Esophagus squamous epithelium (tissue), 5 donors: ENCODE measurements around the gene A1BG. TPM values are rescaled to one million over a fixed set of nuclear protein-coding genes. Genes with fewer than 3 reads are reported as not detected.

Experiments used
- DNase-seq: peaks from one replicate; lab custom pipeline; 2025; lab: John Stamatoyannopoulos, UW
- H3K27ac ChIP-seq, 4 donors: fragments of 200-600 bp; sonication (generic); one replicate each; pipeline ENCODE4 v1.5.1; 2016 to 2019; ENCODE audit warnings: mild to moderate bottlenecking in 1 of 4
- H3K27me3 ChIP-seq, 4 donors: fragments of 200-600 bp; sonication (generic); 1 replicate in 3 of 4; 2 replicates in 1 of 4; pipeline versions ENCODE4 v1.5.1 to v1.6.0; 2017 to 2021; ENCODE audit warnings: antibody characterized with exemption in 1 of 4
- H3K36me3 ChIP-seq, 3 donors: fragments of 200-600 bp; sonication (generic); one replicate each; pipeline ENCODE4 v1.5.1; 2016 to 2019
- H3K4me1 ChIP-seq, 3 donors: fragments of 200-600 bp; sonication (generic); one replicate each; pipeline ENCODE4 v1.5.1; 2017 to 2019
- H3K4me3 ChIP-seq, 4 donors: fragments of 200-600 bp; sonication (generic); 1 replicate in 3 of 4; 2 replicates in 1 of 4; pipeline ENCODE4 v1.5.1; 2016 to 2019; ENCODE audit warnings: mild to moderate bottlenecking in 2 of 4, moderate library complexity in 1 of 4
- H3K9me3 ChIP-seq, 3 donors: fragments of 200-600 bp; sonication (generic); one replicate each; pipeline ENCODE4 v1.5.1; 2016 to 2019
- POLR2A ChIP-seq, 4 donors: fragments of 450-650 bp; IDR thresholded peaks; one replicate each; pipeline ENCODE4 v1.6.1; 2017; ENCODE audit warnings: antibody characterized with exemption in 4 of 4, mild to moderate bottlenecking in 4 of 4, moderate library complexity in 3 of 4
- WGBS, 2 donors: methylation state at CpG; one replicate each; pipeline ENCODE4 v1.1.5; 2018; 5-methylcytosine and 5-hydroxymethylcytosine counted together
- intact Hi-C: fragments of 100-400 bp; cut with DNase I; formaldehyde crosslinking; loops from one replicate; pipeline ENCODE4 v1.15.0; 2022
- total RNA-seq, 4 donors: library from RNA; depleted of rRNA; stranded (reverse); fragments of >200 nt; gene quantifications; one replicate each; pipeline ENCODE4 v1.1.0, GENCODE V29; 2016
- TF ChIP-seq, protein P1 (sequence below), 6 experiments: fragments of 450-650 bp in 4 of 6; fragments of 200-600 bp in 2 of 6; sonication (generic) in 2 of 6; IDR thresholded peaks; one replicate each; pipeline ENCODE4 v1.5.1; 2016 to 2019; ENCODE audit warnings: antibody characterized with exemption in 6 of 6, mild to moderate bottlenecking in 4 of 6, moderate library complexity in 4 of 6
- donor health status: DM: yes; HTN: yes; CAD: no.

The A1BG gene
- total RNA-seq, 4 donors from 2014 or later, result 1.1 to 25.1 (median 13.9) TPM; not detected in 1

DNA sequence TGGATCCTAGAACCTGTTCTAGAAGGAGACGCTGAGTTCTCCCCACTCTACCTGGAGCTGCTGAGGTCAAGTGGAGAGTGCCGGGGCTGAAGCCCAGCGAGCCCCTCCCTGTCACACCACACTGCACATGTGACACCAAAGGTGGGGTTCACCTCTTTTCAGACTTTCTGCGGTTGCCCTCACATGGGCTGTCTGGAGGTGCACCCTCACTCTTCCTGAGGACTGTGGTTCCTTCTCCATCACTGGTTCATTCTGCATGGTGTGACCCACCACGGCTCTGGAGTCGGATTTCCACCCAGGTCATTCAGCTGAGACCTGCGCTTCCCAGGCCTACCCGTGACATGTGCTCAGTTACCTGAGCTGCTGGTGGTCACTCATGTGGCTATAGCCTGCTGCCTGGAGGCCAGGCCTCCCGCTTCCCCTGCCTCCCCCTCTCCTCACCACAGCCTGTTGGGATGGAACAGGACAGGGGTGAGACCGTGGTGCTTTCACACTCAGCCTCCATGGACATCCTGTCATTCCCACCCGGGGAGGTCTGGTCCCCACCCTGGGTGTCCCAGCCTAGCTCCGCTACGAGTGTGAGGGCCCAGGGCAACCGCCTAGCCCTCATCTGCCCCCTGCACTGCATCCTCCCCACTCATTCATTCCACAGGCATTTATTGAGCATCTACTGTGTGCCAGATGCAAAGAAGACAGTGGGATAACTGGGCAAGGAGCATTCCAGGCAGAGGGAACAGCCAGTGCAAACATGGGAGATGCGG lies 605 bp upstream of the A1BG start:
- Histone ChIP-seq H3K9me3 (peaks cover 0 to 10% (median 0%) of the 10 kb centered on the region in 3 donors), H3K27ac (no peak overlapping the region), H3K36me3 (peaks cover 0 to 6% (median 0%) of the 10 kb centered on the region in 3 donors), H3K4me1 (peaks cover 13 to 44% (median 13%) of the 10 kb centered on the region in 3 donors), H3K4me3 (no peak overlapping the region), H3K27me3 (peaks cover 0 to 55% (median 0%) of the 10 kb centered on the region in 4 donors)
- TF ChIP-seq POLR2A (IDR thresholded peaks at IDR 0.05), result no peak
- TF ChIP-seq, protein P1, sequence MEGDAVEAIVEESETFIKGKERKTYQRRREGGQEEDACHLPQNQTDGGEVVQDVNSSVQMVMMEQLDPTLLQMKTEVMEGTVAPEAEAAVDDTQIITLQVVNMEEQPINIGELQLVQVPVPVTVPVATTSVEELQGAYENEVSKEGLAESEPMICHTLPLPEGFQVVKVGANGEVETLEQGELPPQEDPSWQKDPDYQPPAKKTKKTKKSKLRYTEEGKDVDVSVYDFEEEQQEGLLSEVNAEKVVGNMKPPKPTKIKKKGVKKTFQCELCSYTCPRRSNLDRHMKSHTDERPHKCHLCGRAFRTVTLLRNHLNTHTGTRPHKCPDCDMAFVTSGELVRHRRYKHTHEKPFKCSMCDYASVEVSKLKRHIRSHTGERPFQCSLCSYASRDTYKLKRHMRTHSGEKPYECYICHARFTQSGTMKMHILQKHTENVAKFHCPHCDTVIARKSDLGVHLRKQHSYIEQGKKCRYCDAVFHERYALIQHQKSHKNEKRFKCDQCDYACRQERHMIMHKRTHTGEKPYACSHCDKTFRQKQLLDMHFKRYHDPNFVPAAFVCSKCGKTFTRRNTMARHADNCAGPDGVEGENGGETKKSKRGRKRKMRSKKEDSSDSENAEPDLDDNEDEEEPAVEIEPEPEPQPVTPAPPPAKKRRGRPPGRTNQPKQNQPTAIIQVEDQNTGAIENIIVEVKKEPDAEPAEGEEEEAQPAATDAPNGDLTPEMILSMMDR (IDR thresholded peaks at IDR 0.05), result no peak
- intact Hi-C loops, result no loop called here
- no peak for DNase-seq
- WGBS, 2 donors, result 76 to 90% methylated on average over 4 to 8 of the region's 15 CpGs

DNA sequence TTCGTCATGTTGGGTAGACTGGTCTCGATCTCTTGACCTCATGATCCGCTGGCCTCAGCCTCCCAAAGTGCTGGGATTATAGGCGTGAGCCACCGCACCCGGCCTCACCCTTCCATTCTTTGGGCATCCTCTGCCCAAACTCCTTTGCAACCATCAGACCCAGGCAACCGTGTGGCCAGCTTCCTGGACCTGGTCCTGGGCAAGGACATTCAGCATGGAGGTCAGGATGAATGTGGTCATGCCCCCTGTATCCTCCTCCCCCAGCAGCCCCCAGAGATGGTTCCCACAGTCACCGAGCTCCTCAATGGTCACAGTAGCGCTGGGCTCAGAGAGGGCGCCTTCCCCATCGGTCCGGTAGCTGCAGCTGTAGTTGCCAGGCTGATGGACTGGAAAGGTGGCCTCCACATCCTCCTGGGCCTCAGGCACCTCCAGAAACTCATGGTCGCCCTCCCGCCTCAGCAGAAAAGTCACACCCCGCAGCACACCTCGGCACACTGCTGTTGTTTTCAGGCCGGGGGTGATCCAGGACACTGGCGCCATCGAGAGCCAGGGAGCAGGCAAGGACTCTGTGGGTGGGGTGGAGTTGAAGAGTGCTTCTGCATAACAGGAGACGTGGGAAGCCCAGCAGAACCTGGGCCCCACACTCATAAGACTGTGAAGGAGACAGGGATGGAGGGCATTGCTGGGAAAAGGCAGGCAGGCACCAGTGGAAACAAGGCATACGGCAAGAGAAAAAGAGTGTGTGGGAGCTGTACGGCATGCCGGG lies 1.1 kb downstream of the A1BG start:
- no peak for TF ChIP-seq POLR2A (IDR thresholded peaks at IDR 0.05)
- TF ChIP-seq, protein P1 (IDR thresholded peaks at IDR 0.05), result no peak
- no peak for DNase-seq
- 64 to 86% methylated on average over 8 to 10 of the region's 23 CpGs for WGBS, 2 donors
- Histone ChIP-seq H3K4me3 (no peak overlapping the region), H3K4me1 (peaks cover 10 to 55% (median 25%) of the 10 kb centered on the region in 3 donors), H3K36me3 (peaks cover 0 to 6% (median 0%) of the 10 kb centered on the region in 3 donors), H3K27ac (no peak overlapping the region), H3K9me3 (peaks cover 0 to 9% (median 0%) of the 10 kb centered on the region in 3 donors), H3K27me3 (peaks cover 0 to 64% (median 0%) of the 10 kb centered on the region in 4 donors)
- intact Hi-C loops, result no loop called here

DNA sequence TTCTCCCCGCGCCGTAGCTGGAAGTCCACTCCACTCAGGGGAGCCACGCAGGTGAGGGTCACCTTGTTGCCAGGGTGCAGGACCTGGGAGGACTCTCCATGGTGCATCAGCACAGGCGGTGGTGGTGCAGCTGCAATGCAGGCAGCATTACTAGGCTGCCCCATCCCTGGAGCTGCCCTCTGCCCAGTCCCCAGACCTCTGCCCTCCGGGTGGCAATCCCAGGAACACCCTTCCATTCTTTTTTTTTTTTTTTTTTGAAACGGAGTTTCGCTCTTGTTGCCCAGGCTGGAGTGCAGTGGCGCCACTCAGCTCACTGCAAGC lies 1.8 kb downstream of the A1BG start:
- intact Hi-C loops, result no loop called here
- TF ChIP-seq POLR2A (IDR thresholded peaks at IDR 0.05), result no peak
- H3K27me3 ChIP-seq, result peaks cover 0 to 64% (median 0%) of the 10 kb centered on the region in 4 donors

DNA sequence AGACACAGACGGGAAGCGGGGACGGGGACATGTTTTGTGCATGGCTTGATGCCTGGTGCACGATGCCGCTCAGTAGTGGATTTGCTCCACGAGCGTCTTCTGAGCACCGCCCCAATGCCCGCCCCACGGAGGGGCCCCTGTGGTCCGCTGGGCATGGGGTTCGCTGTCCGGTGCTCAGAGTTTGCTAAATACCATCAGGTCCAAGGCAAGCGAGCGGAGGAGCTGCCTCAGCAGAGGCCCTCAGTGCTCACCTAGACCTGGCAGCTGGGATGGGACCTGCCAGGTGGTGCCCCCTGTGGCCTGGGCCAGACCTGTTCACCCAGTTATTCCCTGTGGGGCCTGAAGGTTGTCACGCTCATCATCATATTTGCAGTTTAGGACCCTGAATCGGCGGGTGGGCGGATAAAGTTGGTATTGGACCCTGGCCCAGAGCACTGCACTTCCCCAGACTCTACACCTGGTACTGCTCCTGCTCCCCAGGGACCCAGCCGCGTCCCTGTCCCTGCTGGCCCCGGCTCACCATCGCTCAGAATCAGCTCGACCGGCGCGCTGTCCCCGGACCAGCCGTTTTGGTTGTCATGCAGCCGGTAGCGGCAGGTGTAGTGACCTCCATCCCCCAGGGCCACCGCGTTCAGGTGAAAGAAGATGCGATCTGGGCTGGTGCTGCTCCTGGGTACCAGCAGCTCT lies 2.3 kb downstream of the A1BG start:
- Histone ChIP-seq H3K27me3 (peaks cover 0 to 63% (median 0%) of the 10 kb centered on the region in 4 donors), H3K27ac (no peak overlapping the region), H3K4me3 (no peak overlapping the region), H3K9me3 (no peaks in the 10 kb centered on the region), H3K36me3 (peaks cover 0 to 6% (median 0%) of the 10 kb centered on the region in 3 donors), H3K4me1 (peaks cover 9 to 55% (median 18%) of the 10 kb centered on the region in 3 donors)
- 81 to 89% methylated on average over 14 to 25 of the region's 34 CpGs for WGBS, 2 donors
- TF ChIP-seq POLR2A (IDR thresholded peaks at IDR 0.05), result no peak
- TF ChIP-seq, protein P1 (IDR thresholded peaks at IDR 0.05), result no peak
- no peak for DNase-seq
- intact Hi-C loops, result no loop called here

More for the DNA sequence above, 1.8 kb downstream of the A1BG start:
- Histone ChIP-seq H3K4me1 (peaks cover 9 to 55% (median 21%) of the 10 kb centered on the region in 3 donors), H3K36me3 (peaks cover 0 to 6% (median 0%) of the 10 kb centered on the region in 3 donors), H3K27ac (no peak overlapping the region), H3K4me3 (no peak overlapping the region), H3K9me3 (peaks cover 0 to 2% (median 0%) of the 10 kb centered on the region in 3 donors)
- no peak for DNase-seq
- 80 to 89% methylated on average over 2 to 4 of the region's 9 CpGs for WGBS, 2 donors
